Measurements from ENCODE around the gene RNF19B.
A peak's percentile ranks its signal among the peaks of the same experiment; 100 is the strongest.

RNF19B gene, protein sequence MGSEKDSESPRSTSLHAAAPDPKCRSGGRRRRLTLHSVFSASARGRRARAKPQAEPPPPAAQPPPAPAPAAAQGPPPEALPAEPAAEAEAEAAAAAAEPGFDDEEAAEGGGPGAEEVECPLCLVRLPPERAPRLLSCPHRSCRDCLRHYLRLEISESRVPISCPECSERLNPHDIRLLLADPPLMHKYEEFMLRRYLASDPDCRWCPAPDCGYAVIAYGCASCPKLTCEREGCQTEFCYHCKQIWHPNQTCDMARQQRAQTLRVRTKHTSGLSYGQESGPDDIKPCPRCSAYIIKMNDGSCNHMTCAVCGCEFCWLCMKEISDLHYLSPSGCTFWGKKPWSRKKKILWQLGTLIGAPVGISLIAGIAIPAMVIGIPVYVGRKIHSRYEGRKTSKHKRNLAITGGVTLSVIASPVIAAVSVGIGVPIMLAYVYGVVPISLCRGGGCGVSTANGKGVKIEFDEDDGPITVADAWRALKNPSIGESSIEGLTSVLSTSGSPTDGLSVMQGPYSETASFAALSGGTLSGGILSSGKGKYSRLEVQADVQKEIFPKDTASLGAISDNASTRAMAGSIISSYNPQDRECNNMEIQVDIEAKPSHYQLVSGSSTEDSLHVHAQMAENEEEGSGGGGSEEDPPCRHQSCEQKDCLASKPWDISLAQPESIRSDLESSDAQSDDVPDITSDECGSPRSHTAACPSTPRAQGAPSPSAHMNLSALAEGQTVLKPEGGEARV

DNA sequence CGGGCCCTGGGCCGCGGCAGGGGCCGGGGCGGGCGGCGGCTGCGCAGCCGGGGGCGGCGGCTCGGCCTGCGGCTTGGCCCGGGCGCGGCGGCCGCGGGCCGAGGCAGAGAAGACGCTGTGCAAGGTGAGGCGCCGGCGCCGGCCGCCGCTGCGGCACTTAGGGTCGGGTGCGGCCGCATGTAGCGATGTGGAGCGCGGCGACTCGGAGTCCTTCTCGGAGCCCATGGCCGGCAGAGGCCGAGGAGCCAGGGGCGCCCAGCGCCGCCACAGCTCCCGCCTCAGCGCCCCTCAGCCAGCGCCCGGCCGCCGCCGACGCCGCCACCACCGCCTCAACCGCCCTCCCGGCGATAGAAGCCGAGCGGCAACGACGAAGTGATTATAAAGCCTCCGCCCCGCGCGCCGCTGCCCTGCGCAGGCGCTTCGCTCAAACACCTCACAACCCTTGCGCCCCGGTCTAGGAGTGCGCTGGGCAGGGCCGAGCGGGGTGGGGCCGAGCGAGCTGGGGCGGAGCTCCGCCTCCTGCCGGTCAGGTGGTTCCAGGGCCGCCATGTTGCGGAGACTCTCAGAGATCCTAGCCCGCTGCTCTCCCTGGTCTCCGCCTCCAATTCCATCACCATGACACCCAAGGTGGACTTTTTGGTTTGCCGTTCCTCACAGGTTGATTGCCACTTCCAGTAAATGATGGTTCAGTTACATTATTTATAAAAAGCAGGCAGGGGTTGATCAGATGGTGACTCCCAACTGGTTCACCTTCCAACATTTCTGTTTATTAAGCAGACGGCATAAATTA lies at the start of gene RNF19B:
RNF19B (minus strand) TSS at position 349 of the 790 bp plus-strand sequence; CDS start at position 225, 124 bp downstream.
- Histone ChIP-seq H3K27me3 (ENCODE audit: insufficient read depth, low read length) (peaks cover 15% of the 10 kb centered on the region), H2AFZ (ENCODE audit: low read depth, low read length) (peak within 1 kb of the TSS; percentile 46), H3K9me3 (ENCODE audit: low read length) (no peaks in the 10 kb centered on the region), H3K4me3 (ENCODE audit: low read length) (peak within 1 kb of the TSS; percentile 86), H3K4me1 (ENCODE audit: insufficient read depth, low read length) (peaks cover 17% of the 10 kb centered on the region), H3K36me3 (ENCODE audit: insufficient read depth, low read length) (no peaks in the 10 kb centered on the region)

DNA sequence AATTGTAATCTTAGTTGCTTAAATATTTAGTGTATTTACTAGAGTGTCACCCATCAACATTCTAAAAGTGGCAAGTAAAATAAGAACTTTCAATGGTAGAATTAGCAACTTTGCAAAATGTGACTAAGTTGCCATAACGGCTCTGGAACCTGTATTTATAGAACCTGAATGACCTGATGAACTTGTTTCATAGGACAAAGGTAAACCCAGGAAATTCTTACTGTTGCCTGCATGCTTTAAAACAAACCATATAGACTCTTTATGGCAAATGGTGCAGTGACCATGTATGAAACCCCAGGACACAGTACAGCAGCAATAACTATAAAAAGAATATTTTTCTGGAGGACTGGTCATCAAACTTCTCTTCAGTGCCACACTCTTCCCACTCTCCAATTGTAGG lies 49.2 kb upstream of the RNF19B start:
- no peaks in the 10 kb centered on the region for H3K4me1 ChIP-seq (ENCODE audit: insufficient read depth, low read length)
- H3K9me3 ChIP-seq (ENCODE audit: low read length), result no peaks in the 10 kb centered on the region
- H2AFZ ChIP-seq (ENCODE audit: low read depth, low read length), result no peak overlapping the region
- no peak overlapping the region for H3K4me3 ChIP-seq (ENCODE audit: low read length)
- peaks cover 73% of the 10 kb centered on the region for H3K36me3 ChIP-seq (ENCODE audit: insufficient read depth, low read length)
- H3K27me3 ChIP-seq (ENCODE audit: insufficient read depth, low read length), result no peaks in the 10 kb centered on the region

DNA sequence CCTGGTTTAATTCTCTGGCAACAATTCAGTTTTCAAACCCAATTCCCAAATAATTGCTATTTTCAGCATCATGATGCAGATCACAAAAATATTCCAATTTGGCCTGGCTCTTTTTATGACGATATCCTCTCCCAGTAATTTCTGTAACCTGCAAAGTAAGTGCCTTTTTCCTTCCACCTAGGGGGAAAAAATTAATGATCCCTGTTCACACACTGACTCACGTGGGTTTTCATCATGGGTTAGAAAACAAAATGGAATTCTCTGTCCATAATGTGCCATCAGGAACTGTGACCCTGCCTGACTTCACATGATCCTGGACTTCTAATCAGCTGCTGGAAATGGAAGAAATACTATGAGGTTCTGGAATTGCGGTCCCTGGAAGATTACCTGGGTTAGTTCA lies 47.6 kb upstream of the RNF19B start:
- H3K4me3 ChIP-seq (ENCODE audit: low read length), result no peak overlapping the region
- H3K27me3 ChIP-seq (ENCODE audit: insufficient read depth, low read length), result no peaks in the 10 kb centered on the region
- no peaks in the 10 kb centered on the region for H3K9me3 ChIP-seq (ENCODE audit: low read length)
- H2AFZ ChIP-seq (ENCODE audit: low read depth, low read length), result no peak overlapping the region
- peaks cover 71% of the 10 kb centered on the region for H3K36me3 ChIP-seq (ENCODE audit: insufficient read depth, low read length)
- peaks cover 5% of the 10 kb centered on the region for H3K4me1 ChIP-seq (ENCODE audit: insufficient read depth, low read length)

DNA sequence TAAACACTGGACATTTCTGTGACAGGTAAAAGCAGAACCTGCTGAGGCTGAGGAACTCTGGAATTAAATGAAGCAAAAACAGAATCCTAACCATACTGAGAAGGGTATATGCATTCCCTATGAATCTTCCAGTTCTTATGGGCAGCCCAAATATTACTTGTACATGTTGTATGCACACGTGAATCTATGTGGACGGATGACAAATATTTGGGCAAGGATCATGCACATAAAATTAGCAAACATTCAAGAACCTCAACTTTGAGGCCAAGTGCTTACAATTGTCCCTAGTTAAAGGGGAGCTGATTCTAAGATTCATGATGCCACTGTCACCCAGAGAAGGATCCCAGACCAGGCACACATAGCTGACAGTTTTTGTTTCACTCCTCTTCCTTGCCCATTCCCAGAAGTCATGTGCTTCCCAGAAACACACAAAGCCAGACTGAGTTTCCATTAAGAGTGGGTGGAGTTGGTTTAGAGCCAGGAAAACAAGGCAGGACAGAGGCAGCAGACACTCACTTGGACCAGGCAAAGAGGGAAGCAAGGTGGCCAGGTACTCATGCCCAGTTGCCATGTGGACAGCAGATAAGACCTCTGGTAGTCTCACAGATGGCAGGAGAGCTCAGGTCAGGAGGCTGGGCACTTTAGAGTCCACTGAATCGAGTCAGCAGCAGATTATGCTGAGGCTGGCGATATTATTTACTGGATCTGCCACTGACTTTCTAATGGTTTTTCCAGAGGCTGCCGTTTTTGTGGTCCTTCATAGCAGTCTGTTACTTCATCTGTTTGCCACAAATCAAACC lies 46.5 kb upstream of the RNF19B start:
- no peak overlapping the region for H3K4me3 ChIP-seq (ENCODE audit: low read length)

DNA sequence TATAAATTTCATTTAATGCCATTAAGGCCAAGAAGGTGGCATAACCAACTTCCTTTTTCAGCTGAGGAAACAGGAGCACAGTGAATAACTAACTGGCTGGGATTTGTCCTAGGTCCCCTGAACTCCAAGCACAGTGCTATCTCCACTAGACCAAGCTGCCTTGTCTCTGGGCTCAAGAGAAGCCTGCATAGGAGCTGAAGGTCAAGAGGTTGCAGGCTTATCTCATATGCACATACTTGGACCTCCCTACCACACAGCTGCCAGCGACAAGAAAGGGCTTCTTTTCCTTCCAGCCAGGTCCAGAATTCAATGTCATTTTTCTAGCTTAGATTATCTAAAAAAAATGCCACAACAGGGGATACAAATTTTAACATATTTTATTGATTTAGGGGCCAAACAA lies 45.0 kb upstream of the RNF19B start:
- H3K4me1 ChIP-seq (ENCODE audit: insufficient read depth, low read length), result peaks cover 20% of the 10 kb centered on the region
- H2AFZ ChIP-seq (ENCODE audit: low read depth, low read length), result no peak overlapping the region
- H3K27me3 ChIP-seq (ENCODE audit: insufficient read depth, low read length), result no peaks in the 10 kb centered on the region
- H3K36me3 ChIP-seq (ENCODE audit: insufficient read depth, low read length), result peaks cover 62% of the 10 kb centered on the region
- H3K4me3 ChIP-seq (ENCODE audit: low read length), result no peak overlapping the region
- H3K9me3 ChIP-seq (ENCODE audit: low read length), result no peaks in the 10 kb centered on the region

More for the DNA sequence above, 46.5 kb upstream of the RNF19B start:
- H3K27me3 ChIP-seq (ENCODE audit: insufficient read depth, low read length), result no peaks in the 10 kb centered on the region
- H2AFZ ChIP-seq (ENCODE audit: low read depth, low read length), result no peak overlapping the region
- H3K36me3 ChIP-seq (ENCODE audit: insufficient read depth, low read length), result peaks cover 69% of the 10 kb centered on the region
- no peaks in the 10 kb centered on the region for H3K9me3 ChIP-seq (ENCODE audit: low read length)
- peaks cover 13% of the 10 kb centered on the region for H3K4me1 ChIP-seq (ENCODE audit: insufficient read depth, low read length)

DNA sequence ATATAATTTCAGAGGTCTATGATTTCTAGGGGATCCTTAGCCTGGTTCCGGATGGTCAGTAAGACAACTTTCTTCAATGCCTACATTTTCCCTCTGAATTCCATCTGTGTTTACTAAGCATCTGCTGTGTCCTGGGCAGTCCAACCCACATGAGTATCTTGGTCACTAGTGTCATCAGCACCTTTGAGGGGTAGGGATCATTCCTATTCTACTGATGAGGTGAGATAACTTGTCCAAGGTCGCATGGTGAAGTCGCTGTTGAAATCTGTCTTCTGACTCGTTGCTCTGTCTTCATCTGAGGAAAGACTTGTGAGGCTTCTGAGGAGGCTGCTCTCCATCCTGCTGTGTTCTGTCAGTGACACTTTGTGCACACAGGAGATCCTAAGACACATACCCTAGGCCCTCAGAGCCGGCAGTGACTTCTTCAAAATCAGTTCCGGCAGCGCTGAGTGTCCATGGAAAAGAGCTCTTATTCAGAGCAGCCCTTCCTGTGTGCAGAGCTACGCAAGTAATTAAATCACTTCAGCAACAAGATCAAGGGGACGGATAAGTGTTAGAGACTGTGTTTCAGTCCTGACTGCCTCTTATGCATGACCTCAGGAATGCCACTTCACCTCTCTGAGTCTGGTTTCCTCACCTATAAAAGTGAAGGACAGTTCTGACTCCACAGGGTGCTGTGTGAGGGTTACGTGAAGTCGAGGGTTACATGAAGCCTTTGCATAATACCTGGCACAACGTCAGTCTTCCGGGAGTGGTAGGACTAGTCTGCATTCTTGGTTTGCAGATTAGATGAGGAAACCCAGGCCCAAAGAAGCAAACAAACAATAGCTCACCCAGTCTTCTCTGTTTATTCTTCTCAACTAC lies 43.7 kb upstream of the RNF19B start:
- Histone ChIP-seq H3K4me3 (ENCODE audit: low read length) (no peak overlapping the region), H3K9me3 (ENCODE audit: low read length) (no peaks in the 10 kb centered on the region), H3K4me1 (ENCODE audit: insufficient read depth, low read length) (peaks cover 20% of the 10 kb centered on the region), H3K27me3 (ENCODE audit: insufficient read depth, low read length) (no peaks in the 10 kb centered on the region), H3K36me3 (ENCODE audit: insufficient read depth, low read length) (peaks cover 49% of the 10 kb centered on the region), H2AFZ (ENCODE audit: low read depth, low read length) (no peak overlapping the region)

DNA sequence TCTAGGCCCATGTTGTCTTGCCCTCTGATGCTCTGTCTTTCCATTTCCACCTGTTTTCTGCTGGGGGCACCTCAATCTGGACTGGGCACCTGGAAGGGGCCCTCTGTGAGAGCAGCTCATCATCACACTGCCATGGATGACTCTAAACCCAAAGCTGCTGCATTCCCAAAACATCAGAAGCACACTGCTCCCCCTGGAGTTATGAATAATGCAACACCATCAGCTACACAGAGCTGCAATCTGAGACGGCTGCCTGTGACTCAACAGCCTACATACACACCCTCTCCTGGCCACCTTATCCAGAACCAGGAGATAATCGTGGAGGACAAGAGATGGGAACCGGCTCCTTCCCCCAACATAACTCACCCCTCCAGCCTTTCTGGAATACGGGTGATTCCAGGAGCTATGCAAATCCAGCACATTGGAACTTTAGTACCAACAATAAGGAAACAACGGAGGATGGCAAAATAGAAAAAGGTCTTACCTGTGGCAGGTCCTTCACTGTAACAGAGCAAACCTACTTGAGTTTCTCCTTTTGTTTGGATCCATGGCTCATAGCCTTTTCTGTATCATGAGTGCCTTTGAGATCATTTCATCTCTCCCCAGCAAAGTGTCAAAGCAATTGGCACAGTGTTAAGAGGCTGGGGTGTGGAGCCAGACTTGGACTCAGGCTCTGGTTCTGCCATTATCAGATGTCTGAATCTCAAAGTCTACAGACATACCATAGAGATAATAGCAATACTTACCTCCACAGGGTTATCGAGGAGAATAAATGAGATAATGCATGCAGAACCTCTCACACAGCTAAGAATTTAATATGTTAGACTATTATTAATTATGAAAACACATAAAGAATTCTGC lies 42.8 kb upstream of the RNF19B start:
- no peaks in the 10 kb centered on the region for H3K27me3 ChIP-seq (ENCODE audit: insufficient read depth, low read length)
- H2AFZ ChIP-seq (ENCODE audit: low read depth, low read length), result no peak overlapping the region
- H3K9me3 ChIP-seq (ENCODE audit: low read length), result no peaks in the 10 kb centered on the region
- H3K4me1 ChIP-seq (ENCODE audit: insufficient read depth, low read length), result peaks cover 20% of the 10 kb centered on the region
- H3K4me3 ChIP-seq (ENCODE audit: low read length), result no peak overlapping the region
- peaks cover 41% of the 10 kb centered on the region for H3K36me3 ChIP-seq (ENCODE audit: insufficient read depth, low read length)

DNA sequence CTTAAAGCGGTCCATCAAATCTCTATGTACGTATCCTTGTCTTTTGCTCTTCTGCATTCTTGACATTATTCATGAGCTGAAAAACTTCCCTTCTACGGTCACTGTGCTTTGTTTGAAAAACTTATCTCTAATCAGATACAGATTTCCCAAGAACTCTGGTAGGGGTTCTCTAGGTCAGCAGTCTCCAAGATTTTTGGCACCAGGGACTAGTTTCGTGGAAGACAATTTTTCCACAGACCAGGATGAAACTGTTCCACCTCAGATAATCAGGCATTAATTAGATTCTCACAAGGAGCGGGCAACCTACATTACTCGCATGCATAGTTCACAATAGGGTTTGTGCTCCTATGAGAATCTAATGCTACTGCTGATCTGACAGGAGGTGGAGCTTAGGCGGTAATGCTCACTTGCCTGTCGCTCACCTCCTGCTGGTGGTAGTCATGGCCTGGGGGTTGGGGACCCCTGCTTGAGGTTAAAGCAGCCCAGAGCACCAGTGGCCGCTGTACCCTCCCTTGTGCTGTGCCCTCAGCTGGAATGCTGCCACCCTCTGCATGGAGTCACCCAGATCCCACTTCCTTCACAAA lies 41.3 kb upstream of the RNF19B start:
- peaks cover 20% of the 10 kb centered on the region for H3K4me1 ChIP-seq (ENCODE audit: insufficient read depth, low read length)

DNA sequence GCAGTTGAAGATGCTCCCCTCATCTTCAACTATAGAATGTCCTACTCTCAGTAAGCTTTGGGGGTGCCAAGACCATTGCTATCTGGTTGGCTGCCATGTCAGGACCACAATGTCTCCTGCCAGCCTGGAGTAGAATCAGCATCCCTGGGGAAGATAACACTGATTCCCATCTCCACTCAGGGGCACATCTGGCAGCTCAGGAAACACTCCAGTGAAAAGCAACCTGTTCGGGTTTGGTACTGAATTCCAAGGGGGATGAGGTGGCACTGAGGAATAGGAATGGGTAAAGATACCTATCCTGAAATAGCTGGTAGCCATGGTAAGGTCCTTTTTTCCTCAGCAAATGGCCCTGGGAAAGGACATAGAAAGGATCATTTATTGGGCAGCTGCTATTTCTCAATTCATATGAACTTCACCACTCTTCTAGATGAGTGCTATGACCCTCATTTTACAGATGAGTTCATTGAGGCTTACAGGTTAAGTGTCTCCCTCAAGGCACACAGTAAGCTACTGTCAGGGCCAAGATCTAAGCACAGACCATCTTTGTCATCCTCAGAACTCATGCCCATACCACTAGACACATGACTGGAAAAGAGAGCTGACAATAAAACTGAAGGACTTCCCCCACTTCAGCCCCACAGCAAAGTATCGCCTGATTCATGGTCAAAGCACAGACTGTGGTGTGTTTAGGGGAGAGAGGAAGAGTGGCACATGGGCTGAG lies 40.7 kb upstream of the RNF19B start:
- Histone ChIP-seq H3K4me1 (ENCODE audit: insufficient read depth, low read length) (peaks cover 20% of the 10 kb centered on the region), H3K36me3 (ENCODE audit: insufficient read depth, low read length) (peaks cover 23% of the 10 kb centered on the region), H3K4me3 (ENCODE audit: low read length) (no peak overlapping the region), H2AFZ (ENCODE audit: low read depth, low read length) (no peak overlapping the region), H3K27me3 (ENCODE audit: insufficient read depth, low read length) (no peaks in the 10 kb centered on the region), H3K9me3 (ENCODE audit: low read length) (no peaks in the 10 kb centered on the region)

More for the DNA sequence above, 41.3 kb upstream of the RNF19B start:
- Histone ChIP-seq H3K27me3 (ENCODE audit: insufficient read depth, low read length) (no peaks in the 10 kb centered on the region), H2AFZ (ENCODE audit: low read depth, low read length) (no peak overlapping the region), H3K36me3 (ENCODE audit: insufficient read depth, low read length) (peaks cover 27% of the 10 kb centered on the region), H3K9me3 (ENCODE audit: low read length) (no peaks in the 10 kb centered on the region), H3K4me3 (ENCODE audit: low read length) (no peak overlapping the region)

DNA sequence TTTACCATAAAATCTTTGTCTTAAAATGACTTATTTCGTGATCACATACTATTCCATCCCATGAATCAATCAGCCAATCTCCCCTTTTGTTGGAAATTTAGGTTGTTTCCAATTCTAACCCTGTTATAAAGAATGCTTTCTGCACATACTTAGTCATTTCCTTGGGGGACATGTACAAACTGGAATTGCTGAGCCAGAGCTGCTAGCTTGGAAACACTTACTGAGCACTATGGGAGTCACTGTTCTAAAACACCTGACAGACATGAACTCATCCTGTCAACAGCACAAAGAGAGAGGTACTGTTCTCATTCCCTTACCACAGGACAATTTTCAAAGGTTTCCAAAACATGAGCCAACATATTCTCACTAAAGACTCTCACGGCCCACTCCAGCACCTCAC lies 40.0 kb upstream of the RNF19B start:
- Histone ChIP-seq H3K27me3 (ENCODE audit: insufficient read depth, low read length) (no peaks in the 10 kb centered on the region), H3K9me3 (ENCODE audit: low read length) (no peaks in the 10 kb centered on the region)

More for the DNA sequence above, 40.0 kb upstream of the RNF19B start:
- Histone ChIP-seq H3K36me3 (ENCODE audit: insufficient read depth, low read length) (peaks cover 20% of the 10 kb centered on the region), H2AFZ (ENCODE audit: low read depth, low read length) (no peak overlapping the region), H3K4me1 (ENCODE audit: insufficient read depth, low read length) (peaks cover 20% of the 10 kb centered on the region), H3K4me3 (ENCODE audit: low read length) (no peak overlapping the region)
